GM23338 (cell line): Measurements from ENCODE around the gene FASTKD1. TPM values are rescaled to one million over a fixed set of nuclear protein-coding genes. Genes with fewer than 3 reads are reported as not detected.

Experiments
- ATAC-seq: fragments of 200-7000 bp; cut with Tn5 transposase; 3 replicates; pipeline ENCODE4 v1.9.1; 2020
- DNase-seq: peaks from one replicate; pipeline ENCODE4 v3.0.0-alpha.2; 2015; ENCODE audit warnings: low spot score
- H2AFZ ChIP-seq: fragments of 200-600 bp; sonication (generic); 2 replicates; pipeline ENCODE4 v1.8.0; 2016; ENCODE audit warnings: antibody characterized with exemption, mild to moderate bottlenecking, moderate library complexity
- H3F3A ChIP-seq: fragments of 200-600 bp; sonication (generic); replicated peaks from 2 replicates; pipeline ENCODE4 v1.8.0; 2017; ENCODE audit warnings: antibody characterized with exemption, mixed run types, low read depth
- H3K27ac ChIP-seq: fragments of 200-600 bp; sonication (generic); 2 replicates; pipeline ENCODE4 v1.6.1; 2016; ENCODE audit warnings: low read depth
- H3K27me3 ChIP-seq: fragments of 200-600 bp; sonication (generic); 2 replicates; pipeline ENCODE4 v1.8.0; 2016; ENCODE audit warnings: mild to moderate bottlenecking, mixed run types, moderate library complexity; ENCODE audit not compliant: insufficient read depth
- H3K36me3 ChIP-seq: fragments of 200-600 bp; sonication (generic); 2 replicates; pipeline ENCODE4 v1.8.0; 2016; ENCODE audit warnings: mild to moderate bottlenecking; ENCODE audit not compliant: insufficient read depth
- H3K4me1 ChIP-seq: fragments of 200-600 bp; sonication (generic); 2 replicates; pipeline ENCODE4 v1.8.0; 2016; ENCODE audit warnings: mild to moderate bottlenecking, moderate library complexity; ENCODE audit not compliant: insufficient read depth
- H3K4me2 ChIP-seq: fragments of 200-600 bp; sonication (generic); 2 replicates; pipeline ENCODE4 v1.7.1; 2017; ENCODE audit warnings: mixed run types
- H3K4me3 ChIP-seq: fragments of 200-600 bp; sonication (generic); 2 replicates; pipeline ENCODE4 v1.6.1; 2016; ENCODE audit warnings: mixed run types
- H3K79me2 ChIP-seq: fragments of 200-600 bp; sonication (generic); replicated peaks from 2 replicates; pipeline ENCODE4 v1.8.0; 2017; ENCODE audit warnings: mild to moderate bottlenecking; ENCODE audit not compliant: insufficient read depth
- H3K9me2 ChIP-seq: fragments of 200-600 bp; sonication (generic); 2 replicates; pipeline ENCODE4 v1.8.0; 2017; ENCODE audit not compliant: insufficient read depth
- H4K20me1 ChIP-seq: fragments of 200-600 bp; sonication (generic); replicated peaks from 2 replicates; pipeline ENCODE4 v1.8.0; 2017; ENCODE audit warnings: mild to moderate bottlenecking; ENCODE audit not compliant: insufficient read depth
- H3K27ac Mint-ChIP-seq: 2 replicates; pipeline ENCODE4 v1.8.0; 2020; ENCODE audit warnings: inconsistent platforms, mild to moderate bottlenecking, moderate library complexity, mixed read lengths
- H3K27me3 Mint-ChIP-seq: 3 replicates; pipeline ENCODE4 v1.8.0; 2022; ENCODE audit warnings: low read depth, mild to moderate bottlenecking, moderate library complexity, mixed read lengths, inconsistent platforms; ENCODE audit not compliant: insufficient read depth, poor library complexity
- H3K36me3 Mint-ChIP-seq: 3 replicates; pipeline ENCODE4 v1.8.0; 2021; ENCODE audit warnings: low read depth, mild to moderate bottlenecking, inconsistent platforms, moderate library complexity, mixed read lengths
- H3K4me1 Mint-ChIP-seq: 3 replicates; pipeline ENCODE4 v1.8.0; 2020; ENCODE audit warnings: mild to moderate bottlenecking, inconsistent platforms, mixed read lengths
- H3K4me3 Mint-ChIP-seq: 3 replicates; pipeline ENCODE4 v1.8.0; 2021; ENCODE audit warnings: moderate library complexity, mild to moderate bottlenecking, inconsistent platforms, mixed read lengths
- H3K9me3 Mint-ChIP-seq: 3 replicates; pipeline ENCODE4 v1.8.0; 2020; ENCODE audit warnings: moderate library complexity, mild to moderate bottlenecking, inconsistent platforms, mixed read lengths
- CREB1 ChIP-seq: fragments of 250-450 bp; sonication (Bioruptor Pico); IDR thresholded peaks from 2 replicates; pipeline ENCODE4 v1.5.0; 2020; ENCODE audit warnings: low read depth, mild to moderate bottlenecking, moderate library complexity
- EZH2 ChIP-seq: fragments of 200-600 bp; sonication (generic); IDR thresholded peaks from one replicate; pipeline ENCODE4 v1.8.0; 2017; ENCODE audit warnings: antibody characterized with exemption, mild to moderate bottlenecking, low read depth; ENCODE audit not compliant: unreplicated experiment
- EZH2phosphoT487 ChIP-seq: fragments of 200-600 bp; sonication (generic); IDR thresholded peaks from one replicate; pipeline ENCODE4 v1.8.1; 2018; ENCODE audit warnings: antibody characterized with exemption; ENCODE audit not compliant: unreplicated experiment
- POLR2AphosphoS5 ChIP-seq: IDR thresholded peaks from 2 replicates; pipeline ENCODE4 v1.6.1; 2016; ENCODE audit warnings: antibody characterized with exemption, low read depth
- STAT1 ChIP-seq: IDR thresholded peaks from one replicate; pipeline ENCODE4 v1.6.1; 2016; ENCODE audit warnings: antibody characterized with exemption; ENCODE audit not compliant: unreplicated experiment
- ZNF114 ChIP-seq: fragments of 250-450 bp; sonication (Bioruptor Pico); IDR thresholded peaks from 2 replicates; pipeline ENCODE4 v1.5.0; 2020; ENCODE audit warnings: mild to moderate bottlenecking, moderate library complexity
- ZNF331 ChIP-seq: fragments of 250-450 bp; sonication (Bioruptor Pico); IDR thresholded peaks from 2 replicates; pipeline ENCODE4 v1.5.0; 2020; ENCODE audit warnings: low read depth, mild to moderate bottlenecking, moderate library complexity
- polyA plus RNA-seq: library from polyadenylated mRNA; unstranded; fragments of >200 nt; fragmentation: Nextera tagmentation; extraction: Ambion mirVana; gene quantifications from 2 replicates; pipeline ENCODE4 v1.2.1, GENCODE V29; 2016
- total RNA-seq: library from RNA; depleted of rRNA; stranded (reverse); fragments of >200 nt; shearing (Covaris generic); gene quantifications from 2 replicates; pipeline ENCODE4 v1.2.3, GENCODE V29; 2014
- TF ChIP-seq, protein P1 (sequence below): IDR thresholded peaks from 2 replicates; pipeline ENCODE4 v1.6.1; 2016; ENCODE audit warnings: antibody characterized with exemption
- TF ChIP-seq, protein P2 (sequence below): fragments of 250-450 bp; sonication (Bioruptor Pico); IDR thresholded peaks from 2 replicates; pipeline ENCODE4 v1.5.0; 2020; ENCODE audit warnings: mild to moderate bottlenecking, moderate library complexity
- TF ChIP-seq, protein P3 (sequence below), 2 experiments: fragments of 200-600 bp in 1 of 2; sonication (generic) in 1 of 2; conservative IDR thresholded peaks; 2 replicates each; pipeline versions ENCODE4 v1.5.1 to v1.6.1; 2016 to 2017; ENCODE audit warnings: antibody characterized with exemption in 2 of 2, low read depth in 2 of 2, mild to moderate bottlenecking in 2 of 2, moderate library complexity in 1 of 2
- TF ChIP-seq, protein P4 (sequence below): IDR thresholded peaks from one replicate; pipeline ENCODE4 v1.6.1; 2018; ENCODE audit warnings: antibody characterized with exemption; ENCODE audit not compliant: unreplicated experiment

FASTKD1 gene
- total and polyA plus RNA-seq, 2 experiments from 2014 or later: 49.0 to 53.3 TPM

DNA sequence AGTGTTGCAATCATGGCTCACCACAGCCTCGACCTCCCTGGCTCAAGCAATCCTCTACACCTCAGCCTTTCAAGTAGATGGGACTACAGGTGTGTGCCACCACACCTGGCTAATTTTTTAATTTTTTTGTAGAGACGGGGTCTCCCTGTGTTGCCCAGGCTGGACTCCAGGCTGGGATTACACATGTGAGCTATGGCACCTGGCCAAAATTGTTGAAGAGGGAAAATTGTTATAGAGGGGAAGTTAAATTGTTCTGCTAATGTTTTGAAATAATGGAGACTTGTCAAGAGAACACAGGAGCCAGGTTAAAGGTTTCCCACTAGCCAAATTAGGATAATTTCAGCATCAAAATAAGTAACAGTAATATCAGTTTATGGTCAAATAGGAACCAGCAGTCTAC is 35.6 kb upstream of the FASTKD1 start:
- ATAC-seq: no peak
- Histone ChIP-seq H3K79me2 (peaks cover 29% of the 10 kb centered on the region), H4K20me1 (peaks cover 6% of the 10 kb centered on the region), H3K4me3 (no peak overlapping the region), H3K27ac (no peak overlapping the region), H2AFZ (no peak overlapping the region), H3K36me3 (peaks cover 49% of the 10 kb centered on the region; the same call in 1 of the 2 replicates), H3K27me3 (no peaks in the 10 kb centered on the region), H3F3A (no peaks in the 10 kb centered on the region), H3K9me2 (no peaks in the 10 kb centered on the region), H3K4me1 (no peaks in the 10 kb centered on the region), H3K4me2 (no peak overlapping the region)
- TF ChIP-seq, protein P1, sequence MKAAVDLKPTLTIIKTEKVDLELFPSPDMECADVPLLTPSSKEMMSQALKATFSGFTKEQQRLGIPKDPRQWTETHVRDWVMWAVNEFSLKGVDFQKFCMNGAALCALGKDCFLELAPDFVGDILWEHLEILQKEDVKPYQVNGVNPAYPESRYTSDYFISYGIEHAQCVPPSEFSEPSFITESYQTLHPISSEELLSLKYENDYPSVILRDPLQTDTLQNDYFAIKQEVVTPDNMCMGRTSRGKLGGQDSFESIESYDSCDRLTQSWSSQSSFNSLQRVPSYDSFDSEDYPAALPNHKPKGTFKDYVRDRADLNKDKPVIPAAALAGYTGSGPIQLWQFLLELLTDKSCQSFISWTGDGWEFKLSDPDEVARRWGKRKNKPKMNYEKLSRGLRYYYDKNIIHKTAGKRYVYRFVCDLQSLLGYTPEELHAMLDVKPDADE: no peak
- TF ChIP-seq ZNF331 (CRISPR knock-in tag) (no peak), CREB1 (CRISPR knock-in tag) (no peak), ZNF114 (CRISPR knock-in tag) (no peak), STAT1 (no peak), POLR2AphosphoS5 (no peak), EZH2 (no peak), EZH2phosphoT487 (no peak)
- TF ChIP-seq, protein P2, sequence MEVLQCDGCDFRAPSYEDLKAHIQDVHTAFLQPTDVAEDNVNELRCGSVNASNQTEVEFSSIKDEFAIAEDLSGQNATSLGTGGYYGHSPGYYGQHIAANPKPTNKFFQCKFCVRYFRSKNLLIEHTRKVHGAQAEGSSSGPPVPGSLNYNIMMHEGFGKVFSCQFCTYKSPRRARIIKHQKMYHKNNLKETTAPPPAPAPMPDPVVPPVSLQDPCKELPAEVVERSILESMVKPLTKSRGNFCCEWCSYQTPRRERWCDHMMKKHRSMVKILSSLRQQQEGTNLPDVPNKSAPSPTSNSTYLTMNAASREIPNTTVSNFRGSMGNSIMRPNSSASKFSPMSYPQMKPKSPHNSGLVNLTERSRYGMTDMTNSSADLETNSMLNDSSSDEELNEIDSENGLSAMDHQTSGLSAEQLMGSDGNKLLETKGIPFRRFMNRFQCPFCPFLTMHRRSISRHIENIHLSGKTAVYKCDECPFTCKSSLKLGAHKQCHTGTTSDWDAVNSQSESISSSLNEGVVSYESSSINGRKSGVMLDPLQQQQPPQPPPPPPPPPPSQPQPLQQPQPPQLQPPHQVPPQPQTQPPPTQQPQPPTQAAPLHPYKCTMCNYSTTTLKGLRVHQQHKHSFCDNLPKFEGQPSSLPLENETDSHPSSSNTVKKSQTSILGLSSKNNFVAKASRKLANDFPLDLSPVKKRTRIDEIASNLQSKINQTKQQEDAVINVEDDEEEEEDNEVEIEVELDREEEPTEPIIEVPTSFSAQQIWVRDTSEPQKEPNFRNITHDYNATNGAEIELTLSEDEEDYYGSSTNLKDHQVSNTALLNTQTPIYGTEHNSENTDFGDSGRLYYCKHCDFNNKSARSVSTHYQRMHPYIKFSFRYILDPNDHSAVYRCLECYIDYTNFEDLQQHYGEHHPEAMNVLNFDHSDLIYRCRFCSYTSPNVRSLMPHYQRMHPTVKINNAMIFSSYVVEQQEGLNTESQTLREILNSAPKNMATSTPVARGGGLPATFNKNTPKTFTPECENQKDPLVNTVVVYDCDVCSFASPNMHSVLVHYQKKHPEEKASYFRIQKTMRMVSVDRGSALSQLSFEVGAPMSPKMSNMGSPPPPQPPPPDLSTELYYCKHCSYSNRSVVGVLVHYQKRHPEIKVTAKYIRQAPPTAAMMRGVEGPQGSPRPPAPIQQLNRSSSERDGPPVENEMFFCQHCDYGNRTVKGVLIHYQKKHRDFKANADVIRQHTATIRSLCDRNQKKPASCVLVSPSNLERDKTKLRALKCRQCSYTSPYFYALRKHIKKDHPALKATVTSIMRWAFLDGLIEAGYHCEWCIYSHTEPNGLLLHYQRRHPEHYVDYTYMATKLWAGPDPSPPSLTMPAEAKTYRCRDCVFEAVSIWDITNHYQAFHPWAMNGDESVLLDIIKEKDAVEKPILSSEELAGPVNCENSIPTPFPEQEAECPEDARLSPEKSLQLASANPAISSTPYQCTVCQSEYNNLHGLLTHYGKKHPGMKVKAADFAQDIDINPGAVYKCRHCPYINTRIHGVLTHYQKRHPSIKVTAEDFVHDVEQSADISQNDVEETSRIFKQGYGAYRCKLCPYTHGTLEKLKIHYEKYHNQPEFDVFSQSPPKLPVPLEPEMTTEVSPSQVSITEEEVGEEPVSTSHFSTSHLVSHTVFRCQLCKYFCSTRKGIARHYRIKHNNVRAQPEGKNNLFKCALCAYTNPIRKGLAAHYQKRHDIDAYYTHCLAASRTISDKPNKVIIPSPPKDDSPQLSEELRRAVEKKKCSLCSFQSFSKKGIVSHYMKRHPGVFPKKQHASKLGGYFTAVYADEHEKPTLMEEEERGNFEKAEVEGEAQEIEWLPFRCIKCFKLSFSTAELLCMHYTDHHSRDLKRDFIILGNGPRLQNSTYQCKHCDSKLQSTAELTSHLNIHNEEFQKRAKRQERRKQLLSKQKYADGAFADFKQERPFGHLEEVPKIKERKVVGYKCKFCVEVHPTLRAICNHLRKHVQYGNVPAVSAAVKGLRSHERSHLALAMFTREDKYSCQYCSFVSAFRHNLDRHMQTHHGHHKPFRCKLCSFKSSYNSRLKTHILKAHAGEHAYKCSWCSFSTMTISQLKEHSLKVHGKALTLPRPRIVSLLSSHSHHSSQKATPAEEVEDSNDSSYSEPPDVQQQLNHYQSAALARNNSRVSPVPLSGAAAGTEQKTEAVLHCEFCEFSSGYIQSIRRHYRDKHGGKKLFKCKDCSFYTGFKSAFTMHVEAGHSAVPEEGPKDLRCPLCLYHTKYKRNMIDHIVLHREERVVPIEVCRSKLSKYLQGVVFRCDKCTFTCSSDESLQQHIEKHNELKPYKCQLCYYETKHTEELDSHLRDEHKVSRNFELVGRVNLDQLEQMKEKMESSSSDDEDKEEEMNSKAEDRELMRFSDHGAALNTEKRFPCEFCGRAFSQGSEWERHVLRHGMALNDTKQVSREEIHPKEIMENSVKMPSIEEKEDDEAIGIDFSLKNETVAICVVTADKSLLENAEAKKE (CRISPR knock-in tag): no peak
- TF ChIP-seq, protein P3, sequence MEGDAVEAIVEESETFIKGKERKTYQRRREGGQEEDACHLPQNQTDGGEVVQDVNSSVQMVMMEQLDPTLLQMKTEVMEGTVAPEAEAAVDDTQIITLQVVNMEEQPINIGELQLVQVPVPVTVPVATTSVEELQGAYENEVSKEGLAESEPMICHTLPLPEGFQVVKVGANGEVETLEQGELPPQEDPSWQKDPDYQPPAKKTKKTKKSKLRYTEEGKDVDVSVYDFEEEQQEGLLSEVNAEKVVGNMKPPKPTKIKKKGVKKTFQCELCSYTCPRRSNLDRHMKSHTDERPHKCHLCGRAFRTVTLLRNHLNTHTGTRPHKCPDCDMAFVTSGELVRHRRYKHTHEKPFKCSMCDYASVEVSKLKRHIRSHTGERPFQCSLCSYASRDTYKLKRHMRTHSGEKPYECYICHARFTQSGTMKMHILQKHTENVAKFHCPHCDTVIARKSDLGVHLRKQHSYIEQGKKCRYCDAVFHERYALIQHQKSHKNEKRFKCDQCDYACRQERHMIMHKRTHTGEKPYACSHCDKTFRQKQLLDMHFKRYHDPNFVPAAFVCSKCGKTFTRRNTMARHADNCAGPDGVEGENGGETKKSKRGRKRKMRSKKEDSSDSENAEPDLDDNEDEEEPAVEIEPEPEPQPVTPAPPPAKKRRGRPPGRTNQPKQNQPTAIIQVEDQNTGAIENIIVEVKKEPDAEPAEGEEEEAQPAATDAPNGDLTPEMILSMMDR (conservative IDR thresholded peaks at IDR 0.05; ENCODE audit: low read depth in 2 of 2): no peak
- TF ChIP-seq, protein P4, sequence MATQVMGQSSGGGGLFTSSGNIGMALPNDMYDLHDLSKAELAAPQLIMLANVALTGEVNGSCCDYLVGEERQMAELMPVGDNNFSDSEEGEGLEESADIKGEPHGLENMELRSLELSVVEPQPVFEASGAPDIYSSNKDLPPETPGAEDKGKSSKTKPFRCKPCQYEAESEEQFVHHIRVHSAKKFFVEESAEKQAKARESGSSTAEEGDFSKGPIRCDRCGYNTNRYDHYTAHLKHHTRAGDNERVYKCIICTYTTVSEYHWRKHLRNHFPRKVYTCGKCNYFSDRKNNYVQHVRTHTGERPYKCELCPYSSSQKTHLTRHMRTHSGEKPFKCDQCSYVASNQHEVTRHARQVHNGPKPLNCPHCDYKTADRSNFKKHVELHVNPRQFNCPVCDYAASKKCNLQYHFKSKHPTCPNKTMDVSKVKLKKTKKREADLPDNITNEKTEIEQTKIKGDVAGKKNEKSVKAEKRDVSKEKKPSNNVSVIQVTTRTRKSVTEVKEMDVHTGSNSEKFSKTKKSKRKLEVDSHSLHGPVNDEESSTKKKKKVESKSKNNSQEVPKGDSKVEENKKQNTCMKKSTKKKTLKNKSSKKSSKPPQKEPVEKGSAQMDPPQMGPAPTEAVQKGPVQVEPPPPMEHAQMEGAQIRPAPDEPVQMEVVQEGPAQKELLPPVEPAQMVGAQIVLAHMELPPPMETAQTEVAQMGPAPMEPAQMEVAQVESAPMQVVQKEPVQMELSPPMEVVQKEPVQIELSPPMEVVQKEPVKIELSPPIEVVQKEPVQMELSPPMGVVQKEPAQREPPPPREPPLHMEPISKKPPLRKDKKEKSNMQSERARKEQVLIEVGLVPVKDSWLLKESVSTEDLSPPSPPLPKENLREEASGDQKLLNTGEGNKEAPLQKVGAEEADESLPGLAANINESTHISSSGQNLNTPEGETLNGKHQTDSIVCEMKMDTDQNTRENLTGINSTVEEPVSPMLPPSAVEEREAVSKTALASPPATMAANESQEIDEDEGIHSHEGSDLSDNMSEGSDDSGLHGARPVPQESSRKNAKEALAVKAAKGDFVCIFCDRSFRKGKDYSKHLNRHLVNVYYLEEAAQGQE: no peak
- peaks cover 80% of the 10 kb centered on the region for H3K36me3 Mint-ChIP-seq
- H3K27ac Mint-ChIP-seq: no peak overlapping the region
- H3K4me1 Mint-ChIP-seq: 0 out of 3 replicates have a peak, but pooled peaks cover 2% of the 10 kb centered on the region
- H3K9me3 Mint-ChIP-seq: no peaks in the 10 kb centered on the region
- no peak for DNase-seq
- H3K27me3 Mint-ChIP-seq: peaks cover 2% of the 10 kb centered on the region
- H3K4me3 Mint-ChIP-seq: no peak overlapping the region
